HCEC 1CT (cell line): Measurements from ENCODE around the gene DSCAML1.

Experiments used
- DNase-seq: peaks from one replicate; pipeline ENCODE4 v3.0.0-alpha.2; 2017

DSCAML1 gene

GRCh38 chr11:117752071-117752470 lies 44.9 kb downstream of the DSCAML1 start:
- DNase-seq = no peak

- no peak for DNase-seq
Observed at GRCh38 chr11:117750916-117751662, 45.9 kb downstream of the DSCAML1 start.

DNA sequence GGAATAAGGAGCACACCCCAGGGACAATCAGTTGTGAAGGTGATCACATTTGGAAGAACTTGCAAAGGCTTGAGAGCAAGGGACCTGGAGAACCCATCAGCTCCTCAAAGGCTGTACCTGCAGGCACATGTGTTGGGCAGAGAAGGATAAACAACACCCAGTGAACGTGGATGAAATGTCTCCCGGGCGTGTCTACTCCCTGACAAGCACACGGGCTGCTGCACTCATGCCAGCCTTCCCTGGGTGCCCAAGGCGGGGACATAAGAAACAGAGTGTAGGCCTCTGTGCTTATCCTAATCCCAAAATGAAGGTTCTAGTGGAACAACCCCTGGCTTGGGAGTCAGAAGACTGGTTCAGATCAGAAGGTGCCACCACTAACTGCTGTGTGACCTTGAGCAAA lies 46.7 kb downstream of the DSCAML1 start:
- DNase-seq = no peak

- no peak for DNase-seq
Observed at GRCh38 chr11:117749541-117749910, 47.5 kb downstream of the DSCAML1 start.

DNA sequence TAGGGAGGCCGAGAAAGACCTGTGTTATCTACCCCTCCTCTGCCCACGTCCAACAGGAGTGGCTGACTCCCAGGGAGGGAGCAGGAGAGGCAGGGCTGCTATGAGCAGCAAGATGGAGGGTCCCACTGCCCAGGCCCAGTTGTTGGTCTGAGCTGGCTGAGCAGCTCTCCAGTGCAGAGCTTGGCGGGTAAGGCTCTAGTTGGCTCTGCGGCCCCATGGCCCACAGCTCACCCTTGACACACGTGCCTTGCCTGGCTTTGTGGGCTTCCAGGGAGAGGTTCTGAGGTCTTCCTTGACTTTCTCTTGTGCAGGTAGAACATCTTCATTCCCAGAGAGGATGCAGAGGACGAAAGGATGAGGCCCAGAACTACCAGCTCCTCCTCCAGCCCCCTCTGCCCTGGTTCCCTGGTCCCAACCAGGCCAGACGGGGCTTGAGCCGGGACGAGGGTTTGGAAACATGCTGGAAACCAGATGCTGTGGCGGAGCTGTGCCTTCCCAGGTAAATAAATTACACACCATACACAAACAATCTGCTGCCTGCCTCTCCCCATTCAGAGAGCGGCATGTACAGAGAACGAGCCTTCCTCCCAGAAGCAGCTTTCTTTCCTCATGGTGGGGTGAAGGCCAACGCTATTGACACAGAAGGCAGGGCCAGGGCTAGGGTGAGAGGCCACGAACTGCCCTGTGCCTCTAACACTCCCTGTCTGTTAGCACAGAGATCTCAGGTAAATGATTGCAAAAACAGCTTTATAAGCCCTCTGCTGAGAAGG lies 48.1 kb downstream of the DSCAML1 start:
- DNase-seq = no peak

DNA sequence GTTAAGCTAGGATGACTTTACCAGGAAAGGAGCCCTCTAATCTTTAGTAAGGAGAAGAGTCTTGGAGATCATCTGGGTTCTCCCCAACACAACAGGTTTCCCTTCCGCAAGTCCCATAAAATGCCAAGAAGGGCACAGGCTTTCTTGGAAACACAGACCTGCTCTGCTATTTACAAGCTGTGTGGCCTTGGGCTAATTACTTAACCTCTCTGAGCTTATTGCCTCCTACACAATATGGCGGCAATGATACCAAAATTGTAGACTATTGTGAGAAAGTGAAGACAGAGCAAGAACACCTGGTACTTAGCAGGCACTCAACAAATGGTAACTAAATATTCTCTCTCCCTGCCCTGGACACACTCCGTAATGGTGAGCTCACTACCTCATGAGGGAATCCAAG lies 49.1 kb downstream of the DSCAML1 start:
- no peak for DNase-seq

GRCh38 chr11:117745346-117745745 lies 51.7 kb downstream of the DSCAML1 start:
- no peak for DNase-seq

GRCh38 chr11:117744471-117745150 lies 52.4 kb downstream of the DSCAML1 start:
- DNase-seq = no peak

GRCh38 chr11:117743121-117743815 lies 53.7 kb downstream of the DSCAML1 start:
- no peak for DNase-seq

DNA sequence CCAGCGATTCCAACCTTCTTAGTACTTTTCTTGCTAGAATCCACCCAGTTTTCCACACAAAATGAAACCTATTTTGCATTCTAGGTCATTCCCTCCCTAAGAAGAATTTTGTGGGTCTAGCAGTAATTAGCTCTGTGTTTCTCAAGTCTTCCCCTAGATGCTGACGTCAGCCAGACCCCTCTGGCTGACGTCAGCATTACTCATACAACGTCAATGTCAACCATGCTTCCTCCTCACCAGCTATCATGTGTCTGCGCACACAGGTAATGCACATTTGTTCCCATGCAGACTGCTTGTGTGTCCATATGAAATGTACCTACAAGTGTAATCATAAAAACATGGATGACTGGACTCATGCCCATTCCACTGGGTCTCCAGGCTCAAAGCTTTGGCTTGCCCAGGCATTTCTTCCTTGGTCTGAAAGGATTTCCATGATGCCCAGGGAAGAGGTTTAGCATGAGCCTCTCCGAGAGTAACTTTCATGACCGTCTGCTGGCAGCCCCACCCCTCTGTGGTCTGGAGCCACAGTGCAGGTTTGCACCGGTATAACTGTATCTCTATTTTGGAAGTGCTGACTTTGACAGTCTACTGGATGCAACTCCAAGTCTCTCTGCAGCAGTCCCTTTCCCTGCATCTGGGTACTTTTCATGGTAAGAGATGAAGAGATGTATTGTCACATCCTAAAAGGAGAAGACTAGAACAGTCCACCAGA lies 58.6 kb downstream of the DSCAML1 start:
- no peak for DNase-seq

DNA sequence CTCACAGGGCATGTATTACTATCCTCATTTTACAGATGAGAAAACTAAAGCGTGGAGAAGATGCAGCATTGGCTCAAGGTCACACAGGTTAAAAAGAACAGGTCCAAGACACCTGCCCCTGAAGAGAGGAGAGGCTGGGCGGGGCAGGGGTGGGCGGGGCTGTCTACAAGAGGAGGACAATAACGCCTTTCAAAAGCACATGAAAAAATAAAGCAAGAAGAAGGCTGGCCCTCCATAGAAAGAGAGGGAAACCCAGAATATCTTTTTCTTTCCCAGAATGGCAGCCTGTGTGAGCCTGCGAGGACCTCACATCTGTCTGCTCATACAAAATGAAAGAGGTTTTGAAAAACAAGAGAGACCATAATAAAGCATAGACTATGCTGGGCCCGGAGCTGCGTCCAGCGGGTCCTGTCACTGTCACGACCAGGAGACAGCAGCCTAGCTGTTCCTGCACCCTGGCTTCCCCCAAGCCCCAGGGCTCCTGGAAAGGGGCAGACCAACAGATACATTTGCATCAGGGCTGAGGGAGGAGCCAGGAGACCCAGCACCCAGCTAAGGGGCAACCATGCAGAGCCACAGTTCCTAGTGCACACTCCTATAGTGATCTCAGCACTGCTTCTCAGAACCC lies 61.6 kb downstream of the DSCAML1 start:
- no peak for DNase-seq

GRCh38 chr11:117734601-117735024 lies 62.4 kb downstream of the DSCAML1 start:
- no peak for DNase-seq

GRCh38 chr11:117733316-117733715 lies 63.7 kb downstream of the DSCAML1 start:
- no peak for DNase-seq

DNA sequence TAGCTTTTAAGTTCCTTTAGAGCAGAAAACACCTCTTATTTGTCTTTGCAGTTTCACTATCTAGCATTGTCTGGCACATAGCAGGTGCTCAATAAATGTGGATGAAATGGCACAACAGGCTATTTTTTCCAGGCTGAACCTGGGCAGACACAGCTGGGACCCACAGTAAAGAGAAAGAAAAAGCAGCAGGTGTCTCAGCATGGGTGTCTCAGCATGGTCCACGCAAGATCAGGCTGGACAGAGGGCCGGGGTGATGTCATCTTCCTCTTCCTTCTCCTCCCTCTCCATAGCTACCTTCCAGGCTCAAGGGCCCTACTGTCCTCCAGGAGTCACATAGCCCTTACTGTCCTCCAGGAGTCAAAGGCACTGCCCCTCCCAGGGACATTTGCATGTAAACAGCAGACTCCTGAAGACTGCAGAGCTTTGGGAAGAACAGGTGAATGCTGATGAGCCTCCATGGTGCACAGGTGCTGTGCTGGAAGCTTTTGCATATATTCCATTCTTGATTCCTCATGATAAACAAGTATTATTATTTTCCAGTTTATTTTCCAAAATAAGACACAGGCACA lies 65.2 kb downstream of the DSCAML1 start:
- DNase-seq = no peak

DNA sequence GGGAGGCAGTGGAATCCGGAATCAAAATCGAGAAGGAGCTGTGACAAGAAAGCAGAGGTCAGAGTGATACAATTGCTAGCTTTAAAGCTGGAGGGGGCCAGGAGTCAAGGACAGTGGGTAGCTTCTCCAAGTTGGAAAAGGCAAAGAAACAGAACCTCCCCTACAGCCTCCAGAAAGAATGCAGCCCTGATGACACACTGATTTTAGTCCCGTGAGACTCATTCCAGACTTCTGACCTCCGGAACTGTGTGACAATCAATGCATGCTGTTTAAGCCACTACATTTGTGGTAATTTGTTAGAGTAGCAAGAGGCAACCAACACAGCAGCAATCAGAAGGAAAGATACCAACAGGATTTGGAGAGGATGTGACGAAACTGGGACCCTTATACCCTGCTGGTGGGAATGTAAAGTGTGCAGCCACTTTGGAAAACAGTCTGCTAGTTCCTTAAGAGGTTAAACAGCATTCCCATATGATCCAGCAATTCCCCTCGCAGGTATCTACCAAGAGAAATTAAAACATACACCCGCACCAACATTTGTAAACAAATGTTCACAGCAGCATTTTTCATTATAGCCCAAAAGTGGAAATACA lies 66.7 kb downstream of the DSCAML1 start:
- DNase-seq = no peak

DNA sequence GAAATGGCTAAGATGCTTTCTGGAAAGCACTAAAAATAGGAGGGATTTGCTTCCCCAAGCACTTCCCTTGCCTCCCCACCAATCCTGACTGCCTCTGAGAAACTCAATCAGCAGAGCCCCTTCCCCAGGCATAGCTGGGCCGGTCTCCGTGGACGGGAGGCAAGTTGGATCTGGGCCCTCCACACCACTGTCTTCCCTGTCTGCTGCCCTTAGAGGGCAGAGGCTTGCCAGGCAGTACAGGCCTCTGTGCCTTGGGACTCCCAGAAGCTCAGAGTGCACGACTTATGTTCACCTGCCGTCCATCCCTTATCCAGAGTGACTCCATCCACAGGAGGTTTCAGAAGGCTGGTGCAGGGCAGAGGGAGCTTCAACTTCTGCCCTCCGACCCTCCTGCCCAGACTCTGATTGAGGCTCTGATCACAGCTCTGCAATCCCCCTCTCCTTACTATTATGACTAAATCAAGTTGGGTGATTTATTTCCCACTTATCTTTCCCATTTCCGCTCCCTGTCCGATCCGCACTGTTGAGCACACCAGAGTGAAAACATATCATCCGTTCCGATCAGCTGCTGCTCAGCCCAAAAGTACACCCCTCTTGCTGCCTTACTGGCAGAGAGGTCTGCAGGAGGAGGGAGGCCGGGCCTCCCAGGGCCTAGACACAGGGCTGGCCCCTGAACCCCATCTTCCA lies 71.8 kb downstream of the DSCAML1 start:
- no peak for DNase-seq

DNA sequence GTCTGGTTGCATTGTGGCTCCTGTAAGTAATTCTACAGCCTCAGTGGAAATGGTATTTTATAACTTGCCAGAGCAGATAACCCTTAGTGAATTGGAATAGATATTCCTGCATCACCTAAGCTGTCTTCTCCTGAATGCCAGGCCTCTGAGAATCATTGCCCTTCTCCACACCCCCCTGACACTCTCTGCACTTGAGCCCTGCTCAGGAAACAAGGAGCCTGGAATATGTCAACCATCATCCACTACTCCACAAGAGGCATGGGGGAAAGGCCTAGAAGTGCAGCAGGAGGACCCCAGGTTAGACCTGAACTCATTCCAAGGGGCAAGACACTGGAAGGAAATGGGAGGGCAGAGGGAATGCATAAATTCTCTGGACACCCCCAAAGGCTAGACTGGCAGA lies 72.4 kb downstream of the DSCAML1 start:
- no peak for DNase-seq

DNA sequence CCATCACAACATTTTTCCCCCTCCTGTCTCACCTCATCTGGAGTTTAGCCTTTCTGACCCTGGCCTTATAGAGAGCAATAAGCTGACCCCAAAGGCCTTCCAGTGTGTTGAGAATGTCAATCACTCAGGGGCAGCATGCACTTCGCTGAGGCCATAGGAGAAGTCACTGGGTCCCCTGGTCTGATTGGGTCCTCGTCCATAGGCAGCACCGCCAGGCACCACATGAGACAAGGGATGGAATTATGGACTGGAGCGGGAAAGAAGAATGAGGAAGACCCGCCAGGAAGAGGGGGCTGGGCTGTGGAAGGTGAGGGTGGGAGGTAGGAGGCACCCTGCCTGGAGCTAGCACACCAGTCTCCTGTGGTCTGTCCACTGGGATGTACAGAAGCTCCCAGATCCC lies 72.9 kb downstream of the DSCAML1 start:
- DNase-seq = no peak

DNA sequence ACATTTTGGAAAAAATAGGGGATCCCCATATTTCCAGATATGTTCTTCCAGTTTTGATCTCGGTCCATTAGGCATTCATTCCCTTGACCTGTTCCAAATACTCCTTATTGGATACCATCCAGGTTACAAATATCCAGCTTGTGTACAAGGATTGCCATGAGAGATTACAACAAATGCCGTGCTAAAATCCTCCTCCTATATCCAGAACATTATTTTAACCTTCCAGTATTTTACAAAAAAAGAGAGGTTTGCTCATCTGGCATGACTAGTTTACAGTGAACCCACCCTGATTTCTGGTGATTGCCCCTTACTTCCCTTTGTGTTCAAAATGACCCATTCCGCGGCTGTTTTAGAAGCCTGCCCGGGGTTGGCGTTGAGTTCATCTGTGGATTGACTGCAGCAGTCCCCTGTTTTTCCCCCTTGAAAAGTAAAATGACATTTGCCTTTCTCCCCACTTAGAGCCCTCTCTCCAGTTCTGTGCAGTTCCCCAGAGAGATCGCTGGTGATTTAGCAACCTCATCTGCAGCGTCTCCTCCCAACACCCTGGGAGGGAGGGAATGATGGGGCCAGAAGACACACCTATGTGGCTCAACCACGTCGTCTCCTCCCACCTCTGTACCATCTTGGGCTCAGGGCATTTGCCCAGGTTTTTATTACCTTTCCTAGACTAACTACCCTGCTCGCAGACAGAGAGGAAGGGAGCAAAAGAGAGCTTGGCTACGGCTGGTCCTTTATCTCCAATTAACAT lies 73.6 kb downstream of the DSCAML1 start:
- no peak for DNase-seq

GRCh38 chr11:117722082-117722481 lies 74.9 kb downstream of the DSCAML1 start:
- no peak for DNase-seq
